H9 (cell line): ENCODE data around the gene PLXNC1. TPM values are rescaled to one million over a fixed set of nuclear protein-coding genes. Genes with fewer than 3 reads are reported as not detected.

ENCODE experiments used
- DNase-seq: peaks from one replicate; pipeline ENCODE4 v3.0.0-alpha.2; 2017
- H2AFZ ChIP-seq: one replicate; pipeline ENCODE4 v1.6.1; 2013; ENCODE audit warnings: mild to moderate bottlenecking, low read length, control low read depth, moderate library complexity
- H2AK5ac ChIP-seq: 2 replicates; pipeline ENCODE4 v1.6.1; 2013; ENCODE audit warnings: low read length, control low read depth, mixed read lengths; ENCODE audit not compliant: insufficient read length
- H2BK120ac ChIP-seq: one replicate; pipeline ENCODE4 v1.6.1; 2013; ENCODE audit warnings: low read depth, mild to moderate bottlenecking, low read length, control low read depth, inconsistent platforms; ENCODE audit not compliant: poor library complexity, severe bottlenecking
- H2BK12ac ChIP-seq: 2 replicates; pipeline ENCODE4 v1.6.1; 2013; ENCODE audit warnings: low read length, control low read depth, mixed read lengths, low read depth; ENCODE audit not compliant: insufficient read length
- H2BK15ac ChIP-seq: 2 replicates; pipeline ENCODE4 v1.6.1; 2013; ENCODE audit warnings: low read depth, low read length, control low read depth
- H2BK20ac ChIP-seq: one replicate; pipeline ENCODE4 v1.6.1; 2013; ENCODE audit warnings: low read depth, mild to moderate bottlenecking, low read length, control low read depth, inconsistent platforms; ENCODE audit not compliant: poor library complexity, severe bottlenecking
- H2BK5ac ChIP-seq: 2 replicates; pipeline ENCODE4 v1.6.1; 2013; ENCODE audit warnings: low read length, control low read depth, mixed read lengths; ENCODE audit not compliant: insufficient read length
- H3K14ac ChIP-seq: 2 replicates; pipeline ENCODE4 v1.6.1; 2013; ENCODE audit warnings: low read length, control low read depth; ENCODE audit not compliant: insufficient read depth
- H3K18ac ChIP-seq: 2 replicates; pipeline ENCODE4 v1.6.1; 2013; ENCODE audit warnings: low read depth, mild to moderate bottlenecking, mixed read lengths, low read length, control low read depth; ENCODE audit not compliant: insufficient read length
- H3K23ac ChIP-seq: 2 replicates; pipeline ENCODE4 v1.6.1; 2013; ENCODE audit warnings: low read length, control low read depth, mixed read lengths, low read depth; ENCODE audit not compliant: insufficient read length
- H3K23me2 ChIP-seq: 2 replicates; pipeline ENCODE4 v1.6.1; 2013; ENCODE audit warnings: low read depth, mild to moderate bottlenecking, mixed read lengths, low read length, control low read depth; ENCODE audit not compliant: insufficient read length, poor library complexity, severe bottlenecking
- H3K27ac ChIP-seq: 2 replicates; pipeline ENCODE4 v1.5.1; 2013; ENCODE audit warnings: low read length, control low read depth, mixed read lengths, low read depth; ENCODE audit not compliant: insufficient read length
- H3K27me3 ChIP-seq: 2 replicates; pipeline ENCODE4 v1.6.1; 2013; ENCODE audit warnings: low read length, control low read depth, inconsistent platforms; ENCODE audit not compliant: insufficient read depth
- H3K4ac ChIP-seq: 2 replicates; pipeline ENCODE4 v1.6.1; 2013; ENCODE audit warnings: low read depth, mild to moderate bottlenecking, control low read depth, inconsistent platforms, low read length, moderate library complexity
- H3K4me1 ChIP-seq: 2 replicates; pipeline ENCODE4 v1.6.1; 2013; ENCODE audit warnings: low read length, control low read depth, inconsistent platforms; ENCODE audit not compliant: insufficient read depth
- H3K4me2 ChIP-seq: 2 replicates; pipeline ENCODE4 v1.6.1; 2013; ENCODE audit warnings: low read length, control low read depth, mixed read lengths; ENCODE audit not compliant: insufficient read length, insufficient read depth
- H3K56ac ChIP-seq: 2 replicates; pipeline ENCODE4 v1.6.1; 2013; ENCODE audit warnings: low read depth, mild to moderate bottlenecking, mixed read lengths, low read length, control low read depth; ENCODE audit not compliant: insufficient read length
- H3K79me1 ChIP-seq: 2 replicates; pipeline ENCODE4 v1.6.1; 2013; ENCODE audit warnings: low read depth, mild to moderate bottlenecking, moderate library complexity, low read length, control low read depth, inconsistent platforms; ENCODE audit not compliant: insufficient read depth, poor library complexity, severe bottlenecking
- H3K79me2 ChIP-seq: 2 replicates; pipeline ENCODE4 v1.6.1; 2013; ENCODE audit warnings: low read length, control low read depth, inconsistent platforms; ENCODE audit not compliant: insufficient read depth
- H3K9ac ChIP-seq: 2 replicates; pipeline ENCODE4 v1.6.1; 2013; ENCODE audit warnings: low read length, control low read depth, mixed read lengths; ENCODE audit not compliant: insufficient read length; ENCODE audit errors: extremely low read depth
- H3K9me3 ChIP-seq: one replicate; pipeline ENCODE4 v1.6.1; 2013; ENCODE audit warnings: low read depth, low read length, inconsistent platforms; ENCODE audit not compliant: control insufficient read depth
- H3T11ph ChIP-seq: one replicate; pipeline ENCODE4 v1.6.1; 2013; ENCODE audit warnings: mild to moderate bottlenecking, low read length, control low read depth, inconsistent platforms
- H4K20me1 ChIP-seq: one replicate; pipeline ENCODE4 v1.6.1; 2013; ENCODE audit not compliant: control insufficient read depth, insufficient read length, insufficient read depth
- H4K5ac ChIP-seq: 2 replicates; pipeline ENCODE4 v1.6.1; 2013; ENCODE audit warnings: low read depth, mild to moderate bottlenecking, mixed read lengths, low read length, control low read depth; ENCODE audit not compliant: insufficient read length
- H4K8ac ChIP-seq: replicated peaks from 2 replicates; pipeline ENCODE4 v1.6.1; 2013; ENCODE audit warnings: low read length, control low read depth, mixed read lengths, low read depth; ENCODE audit not compliant: insufficient read length
- H4K91ac ChIP-seq: 2 replicates; pipeline ENCODE4 v1.6.1; 2013; ENCODE audit warnings: low read depth, mild to moderate bottlenecking, moderate library complexity, mixed read lengths, low read length, control low read depth; ENCODE audit not compliant: insufficient read length
- H3K27ac Mint-ChIP-seq, 3 experiments: 2 replicates in 2 of 3; 3 replicates in 1 of 3; pipeline ENCODE4 v1.8.0; 2020 to 2021; ENCODE audit warnings: mixed read lengths in 3 of 3, mild to moderate bottlenecking in 1 of 3, moderate library complexity in 1 of 3
- H3K27me3 Mint-ChIP-seq: 2 replicates; pipeline ENCODE4 v1.8.0; 2021; ENCODE audit warnings: low read depth, mild to moderate bottlenecking, moderate library complexity, mixed read lengths
- H3K36me3 Mint-ChIP-seq, 3 experiments: 2 replicates in 2 of 3; 3 replicates in 1 of 3; pipeline ENCODE4 v1.8.0; 2020 to 2021; ENCODE audit warnings: low read depth in 3 of 3, mixed read lengths in 3 of 3; ENCODE audit not compliant: insufficient read depth in 1 of 3
- H3K4me1 Mint-ChIP-seq, 2 experiments: 2 replicates each; pipeline ENCODE4 v1.8.0; 2020; ENCODE audit warnings: mixed read lengths in 2 of 2
- H3K4me3 Mint-ChIP-seq, 2 experiments: 2 replicates in 1 of 2; 3 replicates in 1 of 2; pipeline ENCODE4 v1.8.0; 2020 to 2021; ENCODE audit warnings: mild to moderate bottlenecking in 2 of 2, mixed read lengths in 2 of 2, moderate library complexity in 1 of 2
- H3K9me3 Mint-ChIP-seq, 2 experiments: 2 replicates in 1 of 2; 3 replicates in 1 of 2; pipeline ENCODE4 v1.8.0; 2020; ENCODE audit warnings: mild to moderate bottlenecking in 2 of 2, mixed read lengths in 2 of 2, moderate library complexity in 1 of 2
- CTCF ChIP-seq: fragments of 200-600 bp; sonication (generic); conservative IDR thresholded peaks from 3 replicates; pipeline ENCODE4 v1.8.0; 2021; ENCODE audit warnings: antibody characterized with exemption, mild to moderate bottlenecking
- WGBS: extraction: QIAGEN DNeasy Blood & Tissue Kit; methylation state at CpG from one replicate; pipeline ENCODE4 v1.1.7; 2013; ENCODE audit warnings: missing lambda C conversion rate, low lambda C conversion rate, mixed read lengths; ENCODE audit not compliant: insufficient read length; ENCODE audit errors: extremely low coverage; 5-methylcytosine and 5-hydroxymethylcytosine counted together
- total RNA-seq: library from RNA; stranded (reverse); gene quantifications from 2 replicates; pipeline ENCODE4 v1.2.1, GENCODE V29; 2021

PLXNC1 gene
- total RNA-seq, 1 experiment from 2014 or later, result 1.2 TPM

GRCh38 chr12:94107910-94108309 is 40.5 kb upstream of the PLXNC1 start:
- Mint-ChIP-seq H3K36me3 (peaks cover 0 to 5% (median 2%) of the 10 kb centered on the region in 3 experiments; a peak in 2 of 7 replicates), H3K9me3 (peaks cover 4 to 5% of the 10 kb centered on the region in 2 experiments; a peak in 4 of 5 replicates), H3K27ac (no peak overlapping the region), H3K4me1 (peaks cover 7% of the 10 kb centered on the region in 2 experiments; a peak in 3 of 4 replicates), H3K27me3 (peaks cover 22% of the 10 kb centered on the region), H3K4me3 (no peak overlapping the region)
- no peak for DNase-seq
- Histone ChIP-seq H4K5ac (no peak overlapping the region), H2BK12ac (no peak overlapping the region), H3K18ac (no peak overlapping the region), H2BK20ac (no peak overlapping the region), H3K56ac (no peak overlapping the region), H3K9me3 (no peaks in the 10 kb centered on the region), H3K9ac (no peak overlapping the region), H3T11ph (no peak overlapping the region), H3K4ac (no peak overlapping the region), H3K23ac (no peak overlapping the region), H4K91ac (no peak overlapping the region), H2AK5ac (no peak overlapping the region), H3K14ac (no peak overlapping the region), H2BK15ac (no peak overlapping the region), H4K8ac (no peak overlapping the region), H2AFZ (no peak overlapping the region), H2BK120ac (no peak overlapping the region), H3K4me2 (no peak overlapping the region), H4K20me1 (no peaks in the 10 kb centered on the region), H3K27ac (no peak overlapping the region), H3K27me3 (no peaks in the 10 kb centered on the region), H2BK5ac (no peak overlapping the region), H3K79me1 (no peaks in the 10 kb centered on the region), H3K4me1 (no peaks in the 10 kb centered on the region), H3K23me2 (no peaks in the 10 kb centered on the region), H3K79me2 (no peaks in the 10 kb centered on the region)
- no CpG with 5 or more reads among the region's 4 CpGs for WGBS
- TF ChIP-seq CTCF, result no peak
